EL (cell line): ENCODE data around the gene TOMM20.
A peak's percentile ranks its signal among the peaks of the same experiment; 100 is the strongest.
"Not testable (repeated sequence)": the region's sequence is repeated elsewhere in the genome, so short reads cannot be mapped to it uniquely, and the experiment has no call there.

Experiments used
- DNase-seq: peaks from one replicate; pipeline ENCODE4 v3.0.0-alpha.2; 2016

Gene TOMM20

GRCh38 chr1:235100194-235100772 is 28.4 kb downstream of the TOMM20 start:
- DNase-seq: no peak

- no peak for DNase-seq
These were observed 29.6 kb downstream of the TOMM20 start for GRCh38 chr1:235098991-235099390.

GRCh38 chr1:235098547-235098946 is 30.1 kb downstream of the TOMM20 start:
- DNase-seq: no peak

GRCh38 chr1:235097501-235097900 is 31.1 kb downstream of the TOMM20 start:
- not testable (repeated sequence) for DNase-seq

- no peak for DNase-seq
These were observed 32.6 kb downstream of the TOMM20 start for GRCh38 chr1:235095938-235096562.

- DNase-seq: peak; percentile 67
These were observed 34.7 kb downstream of the TOMM20 start for GRCh38 chr1:235093696-235094592.

GRCh38 chr1:235093013-235093695 is 35.5 kb downstream of the TOMM20 start:
- DNase-seq: peak; percentile 38

- not testable (repeated sequence) for DNase-seq
These were observed 36.2 kb downstream of the TOMM20 start for GRCh38 chr1:235092415-235092814.

- not testable (repeated sequence) for DNase-seq
These were observed 36.6 kb downstream of the TOMM20 start for GRCh38 chr1:235092045-235092406.

- DNase-seq: not testable (repeated sequence)
These were observed 37.2 kb downstream of the TOMM20 start for GRCh38 chr1:235091319-235092044.

- no peak for DNase-seq
These were observed 38.1 kb downstream of the TOMM20 start for GRCh38 chr1:235090406-235091069.

- DNase-seq: no peak
These were observed 39.7 kb downstream of the TOMM20 start for GRCh38 chr1:235088907-235089306.

GRCh38 chr1:235088430-235088829 is 40.2 kb downstream of the TOMM20 start:
- DNase-seq: no peak

- no peak for DNase-seq
These were observed 40.7 kb downstream of the TOMM20 start for GRCh38 chr1:235087906-235088305.

- DNase-seq: not testable (repeated sequence)
These were observed 43.1 kb downstream of the TOMM20 start for GRCh38 chr1:235085411-235086117.

GRCh38 chr1:235080788-235081187 is 47.8 kb downstream of the TOMM20 start:
- not testable (repeated sequence) for DNase-seq

GRCh38 chr1:235080297-235080657 is 48.4 kb downstream of the TOMM20 start:
- DNase-seq: not testable (repeated sequence)

GRCh38 chr1:235079443-235080296 is 49.0 kb downstream of the TOMM20 start:
- no peak for DNase-seq

- DNase-seq: peak; percentile 45
These were observed 49.9 kb downstream of the TOMM20 start for GRCh38 chr1:235078480-235079381.
